Activated naive CD4-positive, alpha-beta T cell treated with anti-CD3 and anti-CD28 coated beads, Interleukin-2, amount 50 U/mL, for 24 hours (primary cell): ENCODE measurements around the gene KIRREL3.
A peak's percentile ranks its signal among the peaks of the same experiment; 100 is the strongest.

ENCODE experiments used
- H3K27ac Mint-ChIP-seq: one replicate; pipeline ENCODE4 v1.8.0; 2021; ENCODE audit warnings: mild to moderate bottlenecking, mixed read lengths
- H3K27me3 Mint-ChIP-seq: one replicate; pipeline ENCODE4 v1.8.0; 2021; ENCODE audit warnings: mixed read lengths
- H3K36me3 Mint-ChIP-seq: one replicate; pipeline ENCODE4 v1.8.0; 2021; ENCODE audit warnings: mixed read lengths
- H3K4me1 Mint-ChIP-seq: one replicate; pipeline ENCODE4 v1.8.0; 2021; ENCODE audit warnings: mixed read lengths
- H3K4me3 Mint-ChIP-seq: one replicate; pipeline ENCODE4 v1.8.0; 2021; ENCODE audit warnings: mild to moderate bottlenecking, mixed read lengths
- H3K9me3 Mint-ChIP-seq: one replicate; pipeline ENCODE4 v1.8.0; 2021; ENCODE audit warnings: mixed read lengths

The KIRREL3 gene

DNA sequence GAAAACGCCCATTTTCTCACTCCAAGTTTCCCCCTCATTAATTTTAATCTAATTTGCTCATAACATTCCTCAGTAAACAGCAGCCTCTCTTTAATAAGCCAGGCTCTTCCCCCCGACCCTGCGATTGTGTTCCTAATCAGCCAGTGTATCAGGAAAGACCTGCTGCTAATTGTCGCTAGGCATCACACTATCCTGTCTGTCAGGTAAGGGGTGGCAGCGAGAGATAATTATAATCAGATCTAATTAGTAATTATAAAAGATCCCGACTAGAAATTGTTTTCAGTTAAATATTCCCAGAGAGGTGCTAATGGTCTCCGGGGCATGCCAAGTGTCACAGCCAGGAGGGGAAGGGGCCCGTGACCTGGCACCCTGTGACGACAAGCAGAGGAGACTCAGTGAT, 502.3 kb downstream of the KIRREL3 start:
- H3K4me3 Mint-ChIP-seq, result no peak overlapping the region
- peak overlapping the region; percentile 70 for H3K27ac Mint-ChIP-seq
- H3K4me1 Mint-ChIP-seq, result no peaks in the 10 kb centered on the region
- H3K36me3 Mint-ChIP-seq, result no peaks in the 10 kb centered on the region
- no peaks in the 10 kb centered on the region for H3K9me3 Mint-ChIP-seq
- peaks cover 10% of the 10 kb centered on the region for H3K27me3 Mint-ChIP-seq

DNA sequence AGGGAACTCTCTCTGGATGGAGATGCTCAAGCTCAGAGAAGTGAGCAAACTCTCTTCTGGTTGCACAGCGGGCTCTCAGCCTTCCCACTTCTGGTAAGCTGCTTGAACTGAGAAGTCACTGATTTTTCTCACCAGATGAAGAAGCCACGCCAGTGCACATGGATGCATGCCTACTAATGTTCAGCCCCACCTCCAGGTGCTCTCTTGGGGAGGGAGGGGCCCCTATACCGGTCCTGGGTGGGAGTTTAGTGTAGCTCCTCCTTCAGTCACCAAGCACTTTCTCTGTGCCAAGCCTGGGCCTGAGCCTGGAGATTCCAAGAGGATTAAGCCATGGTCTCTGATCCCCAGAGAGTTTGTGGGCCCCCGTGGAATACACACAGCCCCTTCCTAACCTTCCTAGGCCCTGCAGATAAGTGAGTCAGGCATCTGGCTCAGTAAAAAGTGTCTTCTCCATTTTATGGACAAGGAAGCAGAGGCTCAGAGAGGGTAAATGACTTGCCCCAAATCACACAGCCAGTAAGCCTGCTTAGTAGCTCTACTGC, 502.9 kb downstream of the KIRREL3 start:
- H3K4me1 Mint-ChIP-seq, result no peaks in the 10 kb centered on the region
- peaks cover 10% of the 10 kb centered on the region for H3K27me3 Mint-ChIP-seq
- H3K36me3 Mint-ChIP-seq, result no peaks in the 10 kb centered on the region
- no peaks in the 10 kb centered on the region for H3K9me3 Mint-ChIP-seq
- no peak overlapping the region for H3K4me3 Mint-ChIP-seq
- H3K27ac Mint-ChIP-seq, result no peak overlapping the region

GRCh38 chr11:126496576-126497337, 503.8 kb downstream of the KIRREL3 start:
- Mint-ChIP-seq H3K4me3 (no peak overlapping the region), H3K27me3 (peaks cover 9% of the 10 kb centered on the region), H3K4me1 (no peaks in the 10 kb centered on the region), H3K36me3 (no peaks in the 10 kb centered on the region), H3K27ac (no peak overlapping the region), H3K9me3 (no peaks in the 10 kb centered on the region)

DNA sequence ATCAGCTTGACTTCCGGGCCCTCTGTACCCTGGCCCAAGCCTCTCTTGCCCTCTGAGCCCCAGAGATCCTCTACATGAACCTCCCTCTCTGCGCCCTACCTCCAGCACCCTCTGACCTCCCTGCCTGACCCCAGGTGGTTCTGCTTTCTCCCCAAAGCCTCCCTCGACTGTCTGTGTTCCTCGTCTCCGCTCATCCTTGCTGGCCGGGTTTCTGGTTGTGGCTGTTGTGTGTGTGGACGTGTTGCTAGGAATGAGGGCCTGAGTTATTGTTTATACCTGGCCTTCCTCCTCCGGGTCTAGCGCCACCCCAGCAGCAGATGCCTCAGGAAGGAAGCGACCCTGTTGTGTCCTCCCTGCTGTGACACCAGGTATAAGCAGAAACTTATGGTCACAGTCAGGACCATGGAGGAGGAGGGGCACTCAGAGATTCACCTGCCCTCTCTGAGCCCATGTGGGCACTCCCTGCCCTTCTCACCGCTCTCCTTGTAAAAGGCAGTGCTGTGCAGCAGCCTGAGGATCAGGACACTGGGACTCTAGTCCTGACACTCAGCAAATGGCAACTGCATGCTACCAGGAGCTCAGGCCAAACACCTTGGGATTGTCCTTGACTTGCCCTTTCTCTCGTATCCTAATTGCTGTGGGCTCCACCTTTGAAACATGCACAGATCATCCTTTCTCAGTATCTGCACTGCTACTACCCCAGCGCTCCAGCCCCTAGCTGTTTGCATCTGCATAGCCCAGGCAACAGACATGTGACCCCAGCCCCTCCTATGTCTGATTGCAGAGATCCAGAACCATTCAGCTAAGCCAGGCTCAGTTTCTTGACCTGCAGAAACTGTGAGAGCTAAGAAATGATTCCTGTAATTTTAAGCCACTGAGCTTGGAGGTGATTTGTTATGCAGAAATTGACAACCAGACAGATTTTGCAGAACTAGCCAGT, 505.0 kb downstream of the KIRREL3 start:
- Mint-ChIP-seq H3K4me1 (no peaks in the 10 kb centered on the region), H3K9me3 (no peaks in the 10 kb centered on the region), H3K27ac (no peak overlapping the region), H3K36me3 (no peaks in the 10 kb centered on the region), H3K27me3 (peaks cover 7% of the 10 kb centered on the region), H3K4me3 (no peak overlapping the region)

- Mint-ChIP-seq H3K4me1 (no peaks in the 10 kb centered on the region), H3K27ac (no peak overlapping the region), H3K9me3 (no peaks in the 10 kb centered on the region), H3K4me3 (no peak overlapping the region), H3K27me3 (peaks cover 5% of the 10 kb centered on the region), H3K36me3 (no peaks in the 10 kb centered on the region)
Measured at GRCh38 chr11:126494831-126495230, 505.7 kb downstream of the KIRREL3 start.

DNA sequence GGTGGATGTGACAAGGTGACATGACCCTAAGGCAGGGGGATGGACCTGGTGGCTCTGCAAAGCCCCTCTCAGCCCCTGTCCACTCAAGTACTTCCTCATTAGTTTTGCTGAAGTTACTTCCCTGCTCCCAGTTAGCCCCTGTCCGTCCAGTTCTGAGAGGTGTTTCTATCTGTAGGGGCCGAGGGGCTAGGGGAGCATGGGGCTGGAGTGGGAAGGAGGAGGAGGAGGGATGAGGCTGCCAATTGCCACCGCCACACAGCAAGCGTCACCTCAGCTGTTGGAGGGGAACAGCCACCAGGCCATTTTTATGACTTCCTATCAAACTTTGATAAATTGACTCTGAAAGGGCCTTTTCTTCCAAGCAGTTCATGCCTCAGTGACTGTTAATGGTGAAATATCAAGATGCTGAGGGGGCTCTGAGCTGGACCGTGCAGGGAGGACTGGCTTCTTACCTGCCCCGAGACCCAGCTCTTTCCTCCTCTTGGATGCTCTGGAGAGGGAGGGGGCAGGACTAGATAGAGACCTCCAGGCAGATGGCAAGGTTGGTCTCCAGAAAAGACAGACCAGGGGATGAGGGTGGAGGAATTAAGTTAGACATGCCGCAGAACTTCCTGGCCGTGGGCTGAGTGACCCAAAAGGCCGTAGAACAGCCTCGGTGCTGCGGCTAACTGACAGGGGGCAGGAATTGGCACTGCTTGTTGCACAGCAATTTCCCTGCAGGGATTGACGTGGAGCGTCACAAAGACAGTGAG, 508.1 kb downstream of the KIRREL3 start:
- H3K27me3 Mint-ChIP-seq, result no peaks in the 10 kb centered on the region
- no peaks in the 10 kb centered on the region for H3K36me3 Mint-ChIP-seq
- H3K9me3 Mint-ChIP-seq, result no peaks in the 10 kb centered on the region
- H3K27ac Mint-ChIP-seq, result no peak overlapping the region
- no peak overlapping the region for H3K4me3 Mint-ChIP-seq
- no peaks in the 10 kb centered on the region for H3K4me1 Mint-ChIP-seq

GRCh38 chr11:126491092-126491491, 509.5 kb downstream of the KIRREL3 start:
- Mint-ChIP-seq H3K4me1 (no peaks in the 10 kb centered on the region), H3K27me3 (no peaks in the 10 kb centered on the region), H3K36me3 (no peaks in the 10 kb centered on the region), H3K27ac (no peak overlapping the region), H3K4me3 (no peak overlapping the region), H3K9me3 (no peaks in the 10 kb centered on the region)

DNA sequence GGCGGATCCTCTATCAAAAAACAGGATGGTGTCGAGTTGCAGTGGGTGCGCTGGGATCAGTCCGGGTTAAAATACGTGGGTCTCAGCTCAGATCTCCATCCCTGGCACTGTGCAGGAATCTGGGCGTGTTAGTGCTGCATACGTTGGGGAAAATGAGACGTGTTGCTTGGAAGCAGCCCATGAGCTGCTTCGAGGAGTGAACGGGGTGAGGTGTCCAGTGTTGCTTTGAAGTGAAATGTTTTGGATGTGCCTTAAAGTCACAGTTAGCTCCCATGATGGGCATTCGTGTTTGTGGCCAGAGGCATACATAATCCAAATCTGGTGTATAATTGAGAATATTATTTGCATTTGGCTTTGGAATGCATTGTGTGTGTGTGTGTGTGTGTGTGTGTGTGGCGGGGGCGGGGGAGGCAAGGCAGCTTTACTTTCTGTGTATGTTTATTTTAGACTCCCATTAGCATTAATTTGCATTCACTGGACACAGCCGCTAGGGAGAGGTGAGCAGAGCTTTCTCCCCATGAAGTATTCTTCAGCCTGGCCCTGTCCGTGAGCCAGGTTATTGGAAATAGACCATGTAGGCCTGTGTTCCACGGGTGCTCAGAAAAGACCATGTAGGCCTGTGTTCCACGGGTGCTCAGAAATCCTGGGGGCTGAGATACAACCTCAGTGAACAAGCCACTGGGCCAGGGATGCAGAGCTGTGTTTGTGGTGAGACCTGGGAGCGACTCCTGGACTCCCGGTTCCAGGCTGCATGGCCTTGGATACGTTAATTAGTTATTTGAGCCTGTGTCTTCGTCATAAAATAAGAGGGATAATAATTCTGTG, 510.5 kb downstream of the KIRREL3 start:
- H3K36me3 Mint-ChIP-seq, result no peaks in the 10 kb centered on the region
- H3K4me3 Mint-ChIP-seq, result no peak overlapping the region
- H3K9me3 Mint-ChIP-seq, result no peaks in the 10 kb centered on the region
- H3K27me3 Mint-ChIP-seq, result no peaks in the 10 kb centered on the region
- H3K4me1 Mint-ChIP-seq, result no peaks in the 10 kb centered on the region
- no peak overlapping the region for H3K27ac Mint-ChIP-seq

DNA sequence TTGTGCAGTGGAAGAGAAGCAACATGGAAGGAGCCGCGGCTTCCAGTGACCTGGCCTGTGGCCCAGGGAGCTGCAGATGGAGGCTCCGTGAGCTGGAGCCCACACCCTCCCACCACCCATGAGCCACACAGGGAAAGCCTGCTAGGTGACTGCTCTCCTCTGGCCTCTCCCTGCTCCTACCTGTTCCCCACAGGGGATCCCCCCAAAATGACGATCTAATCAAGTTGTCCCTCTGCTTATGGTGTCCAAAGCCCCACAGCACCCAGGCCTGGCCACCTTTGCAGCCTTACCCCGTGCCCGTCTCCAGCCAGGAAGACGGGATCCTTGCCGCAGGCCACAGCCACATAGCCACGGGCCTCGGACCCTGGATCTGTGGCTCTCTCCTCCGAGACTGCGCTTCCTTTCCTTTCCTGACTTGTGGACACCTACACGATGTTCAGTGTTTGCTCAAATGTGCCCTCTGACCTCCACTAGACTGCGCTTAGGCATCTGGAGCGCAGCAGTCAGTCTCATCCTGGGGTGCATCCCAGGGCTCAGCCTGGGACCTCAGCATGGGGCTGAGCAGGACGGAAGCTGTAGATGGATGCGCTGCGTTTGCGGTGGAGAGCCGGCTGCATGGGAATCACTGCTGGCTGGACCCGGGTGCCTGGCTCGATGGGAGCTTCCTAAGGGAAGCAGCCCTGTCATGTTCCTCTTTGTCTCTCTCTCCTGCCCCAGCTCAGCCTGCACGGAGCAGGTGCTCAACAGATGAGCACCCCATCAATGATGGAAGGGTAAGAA, 511.8 kb downstream of the KIRREL3 start:
- Mint-ChIP-seq H3K4me3 (no peak overlapping the region), H3K4me1 (no peaks in the 10 kb centered on the region), H3K9me3 (no peaks in the 10 kb centered on the region), H3K27me3 (no peaks in the 10 kb centered on the region), H3K27ac (no peak overlapping the region), H3K36me3 (no peaks in the 10 kb centered on the region)

DNA sequence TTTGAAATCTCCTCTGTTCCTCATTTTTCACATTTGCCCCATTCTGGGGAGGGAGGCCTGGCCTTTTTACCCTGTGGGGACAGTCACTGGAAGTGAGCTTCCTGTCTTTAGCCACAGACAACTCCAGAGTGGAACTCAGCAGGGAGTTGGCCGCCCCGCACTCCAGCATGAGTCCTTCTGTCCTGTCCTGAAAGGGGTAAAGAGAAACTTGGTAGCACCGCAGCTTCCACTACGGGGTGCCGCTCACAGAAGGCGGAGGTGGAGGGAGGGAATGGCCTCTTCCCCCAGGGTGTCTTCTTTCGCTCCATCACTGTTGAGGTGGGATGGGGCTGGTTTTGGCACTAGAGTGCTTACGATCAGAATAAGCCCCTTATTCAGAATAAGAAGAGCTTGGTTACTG, 512.9 kb downstream of the KIRREL3 start:
- Mint-ChIP-seq H3K27ac (no peak overlapping the region), H3K27me3 (no peaks in the 10 kb centered on the region), H3K9me3 (no peaks in the 10 kb centered on the region), H3K36me3 (no peaks in the 10 kb centered on the region), H3K4me3 (no peak overlapping the region), H3K4me1 (no peaks in the 10 kb centered on the region)

- Mint-ChIP-seq H3K4me3 (no peak overlapping the region), H3K36me3 (no peaks in the 10 kb centered on the region), H3K27ac (no peak overlapping the region), H3K9me3 (no peaks in the 10 kb centered on the region), H3K4me1 (no peaks in the 10 kb centered on the region), H3K27me3 (no peaks in the 10 kb centered on the region)
Measured at GRCh38 chr11:126485986-126486635, 514.5 kb downstream of the KIRREL3 start.

DNA sequence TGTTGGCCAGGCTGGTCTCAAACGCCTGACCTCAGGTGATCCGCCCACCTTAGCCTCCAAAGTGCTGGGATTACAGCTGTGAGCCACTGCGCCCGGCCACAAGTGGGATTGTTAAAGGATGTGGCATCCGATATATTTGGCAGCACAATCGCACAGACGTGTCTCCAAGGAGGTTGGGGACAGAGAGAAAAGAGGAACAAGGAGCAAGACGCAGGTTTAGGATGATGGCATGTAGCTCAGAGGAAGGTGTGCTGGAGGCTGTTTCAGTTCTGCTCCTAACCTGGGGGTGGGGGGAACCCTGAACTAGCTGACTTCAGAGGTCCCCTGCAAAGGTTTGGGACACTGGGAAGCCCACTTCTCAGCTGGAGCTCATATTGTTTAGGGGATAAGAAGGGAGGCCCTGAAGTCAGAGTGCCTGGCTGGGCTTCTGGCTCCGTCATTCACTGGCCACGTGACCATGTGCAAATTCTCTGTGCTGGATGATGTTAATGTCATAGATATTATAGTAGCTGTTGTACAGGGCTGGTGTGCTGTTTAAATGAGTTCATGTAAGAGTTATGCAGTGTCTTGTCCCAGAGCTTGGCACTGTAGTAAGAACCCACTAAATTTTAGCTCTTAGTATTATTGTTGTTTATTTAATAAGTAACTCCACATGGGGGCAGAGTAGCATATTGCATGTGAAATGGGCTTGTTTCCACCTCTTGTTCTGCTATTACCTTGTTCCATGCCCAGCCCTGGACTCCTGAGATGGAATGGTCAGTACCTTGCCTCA, 515.4 kb downstream of the KIRREL3 start:
- H3K9me3 Mint-ChIP-seq, result no peaks in the 10 kb centered on the region
- H3K4me1 Mint-ChIP-seq, result peaks cover 6% of the 10 kb centered on the region
- H3K27ac Mint-ChIP-seq, result no peak overlapping the region
- no peaks in the 10 kb centered on the region for H3K36me3 Mint-ChIP-seq
- H3K27me3 Mint-ChIP-seq, result no peaks in the 10 kb centered on the region
- H3K4me3 Mint-ChIP-seq, result no peak overlapping the region

GRCh38 chr11:126484266-126484665, 516.3 kb downstream of the KIRREL3 start:
- no peak overlapping the region for H3K4me3 Mint-ChIP-seq
- H3K27me3 Mint-ChIP-seq, result no peaks in the 10 kb centered on the region
- H3K9me3 Mint-ChIP-seq, result no peaks in the 10 kb centered on the region
- no peak overlapping the region for H3K27ac Mint-ChIP-seq
- peaks cover 10% of the 10 kb centered on the region for H3K4me1 Mint-ChIP-seq
- no peaks in the 10 kb centered on the region for H3K36me3 Mint-ChIP-seq
